GM21717 (cell line): ENCODE data around the gene MT4.

Experiments used
- ATAC-seq: cut with Tn5 transposase; IDR thresholded peaks from one replicate; pipeline ENCODE4 v1.9.1; 2021; ENCODE audit warnings: mild to moderate bottlenecking, moderate library complexity; ENCODE audit not compliant: unreplicated experiment

MT4 gene

GRCh38 chr16:56601325-56601724 is 36.5 kb downstream of the MT4 start:
- no peak for ATAC-seq

DNA sequence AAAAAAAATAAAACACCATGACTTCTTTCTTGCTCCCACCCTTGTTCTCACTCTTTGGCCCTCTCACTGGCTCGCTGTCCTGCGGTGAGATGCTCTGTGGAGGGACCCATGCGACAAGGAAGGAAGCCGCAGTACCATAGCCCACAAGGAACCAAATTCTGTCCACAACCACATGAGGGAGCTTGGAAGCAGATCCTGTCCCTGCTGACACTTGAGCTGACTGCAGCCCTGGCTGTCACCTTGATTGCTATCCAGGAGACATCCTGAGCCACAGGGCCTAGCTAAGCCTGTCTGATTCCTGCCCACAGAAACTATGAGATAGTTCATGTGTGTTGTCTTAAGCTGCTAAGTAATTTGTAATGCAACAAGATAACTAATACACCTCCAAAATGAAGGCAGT is 38.7 kb downstream of the MT4 start:
- ATAC-seq: no peak

DNA sequence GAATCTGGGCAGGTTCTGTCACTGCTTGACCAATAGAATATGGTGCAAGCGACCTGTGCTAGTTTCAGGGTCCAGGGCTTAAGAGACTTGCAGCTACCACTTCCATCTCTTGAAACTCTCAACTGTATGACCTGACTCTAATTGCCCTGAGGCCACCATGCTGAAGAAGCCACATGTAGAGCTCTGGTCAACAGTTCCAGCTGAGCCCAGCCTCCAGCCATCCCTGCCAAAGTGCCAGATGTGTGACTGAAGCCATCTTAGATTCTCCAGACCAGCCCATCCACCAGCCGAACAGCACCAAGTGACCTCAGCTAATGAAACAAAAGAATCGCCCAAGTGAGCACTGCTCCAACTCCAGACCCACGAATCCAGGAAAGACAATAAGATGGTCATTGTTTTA is 40.1 kb downstream of the MT4 start:
- ATAC-seq: no peak

DNA sequence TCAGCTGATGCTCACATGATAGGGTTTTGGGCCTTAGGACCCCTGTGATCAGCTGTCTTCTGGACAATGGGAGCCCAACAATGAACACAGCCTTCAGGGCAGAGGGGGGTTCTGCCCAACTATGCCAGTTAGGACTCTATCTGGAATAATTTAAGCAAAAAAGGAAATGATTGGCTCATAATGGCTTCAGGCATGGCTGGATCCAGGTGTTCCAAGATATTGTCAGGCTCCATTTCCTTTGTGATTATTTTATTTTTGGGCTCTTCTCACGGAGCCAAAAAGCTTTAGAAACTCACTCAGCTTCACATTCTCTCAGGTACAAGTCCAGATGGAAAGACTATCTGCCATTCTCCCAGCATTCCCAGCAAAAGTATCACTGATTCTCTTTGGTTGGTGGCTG is 40.6 kb downstream of the MT4 start:
- ATAC-seq: no peak

- ATAC-seq: no peak
These were observed 41.2 kb downstream of the MT4 start for GRCh38 chr16:56606071-56606475.

- no peak for ATAC-seq
These were observed 41.7 kb downstream of the MT4 start for GRCh38 chr16:56606476-56607108.

DNA sequence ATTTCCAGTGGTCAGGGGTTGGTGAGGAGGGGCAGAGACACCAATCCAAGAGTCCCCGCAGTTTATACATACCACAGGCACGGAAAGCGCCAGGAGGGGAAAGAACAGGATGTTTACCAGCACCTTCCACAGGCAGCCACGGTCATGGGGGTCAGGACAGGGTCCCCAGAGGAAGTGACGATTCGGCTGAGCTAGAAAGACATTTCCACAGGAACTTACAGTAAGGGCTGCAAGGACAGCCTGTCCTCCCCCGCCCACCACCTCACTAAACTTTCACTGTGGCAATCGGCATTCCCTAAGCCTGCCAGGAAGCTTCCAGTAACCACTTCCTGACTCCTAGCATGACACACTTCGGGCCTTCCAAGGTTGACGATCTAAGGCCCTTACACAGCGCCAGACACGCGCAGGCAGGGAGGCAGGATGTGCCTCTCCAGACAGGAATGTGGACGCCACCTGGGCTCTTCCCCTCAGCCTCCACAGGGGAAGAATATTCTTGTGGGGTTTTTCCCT is 42.3 kb downstream of the MT4 start:
- no peak for ATAC-seq

- ATAC-seq: no peak
These were observed 42.8 kb downstream of the MT4 start for GRCh38 chr16:56607675-56608042.

DNA sequence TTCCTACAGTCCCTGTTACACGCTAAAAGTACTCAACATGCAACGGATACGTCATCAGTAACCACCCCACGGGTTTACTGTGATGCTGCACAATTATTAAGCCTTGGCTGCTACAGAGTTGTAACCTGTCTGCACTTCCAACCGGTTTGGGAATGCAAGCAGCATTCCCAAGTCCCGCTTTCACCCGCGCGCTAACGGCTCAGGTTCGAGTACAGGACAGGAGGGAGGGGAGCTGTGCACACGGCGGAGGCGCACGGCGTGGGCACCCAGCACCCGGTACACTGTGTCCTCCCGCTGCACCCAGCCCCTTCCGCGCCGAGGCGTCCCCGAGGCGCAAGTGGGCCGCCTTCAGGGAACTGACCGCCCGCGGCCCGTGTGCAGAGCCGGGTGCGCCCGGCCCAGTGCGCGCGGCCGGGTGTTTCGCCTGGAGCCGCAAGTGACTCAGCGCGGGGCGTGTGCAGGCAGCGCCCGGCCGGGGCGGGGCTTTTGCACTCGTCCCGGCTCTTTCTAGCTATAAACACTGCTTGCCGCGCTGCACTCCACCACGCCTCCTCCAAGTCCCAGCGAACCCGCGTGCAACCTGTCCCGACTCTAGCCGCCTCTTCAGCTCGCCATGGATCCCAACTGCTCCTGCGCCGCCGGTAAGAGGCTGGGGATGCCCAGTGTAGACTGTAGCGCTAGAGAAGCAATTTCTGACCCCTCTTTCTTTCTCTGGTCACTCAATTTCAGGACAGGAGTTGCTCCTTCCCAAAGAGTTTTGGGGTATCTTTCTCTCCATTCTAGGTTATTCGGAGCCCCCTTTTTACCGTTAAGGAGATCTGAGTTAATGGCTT is 43.4 kb downstream of the MT4 start, which contains the start of gene MT2A:
Gene MT2A (plus strand): TSS at position 542 of the 833 bp plus-strand sequence. CDS start 72 bp downstream, at position 614.
- peak; percentile 82 for ATAC-seq

GRCh38 chr16:56608876-56609462 is 44.1 kb downstream of the MT4 start:
- ATAC-seq: no peak

GRCh38 chr16:56609463-56609921 is 44.6 kb downstream of the MT4 start:
- ATAC-seq: peak; percentile 41

GRCh38 chr16:56610017-56610608 is 45.2 kb downstream of the MT4 start:
- ATAC-seq: no peak

- no peak for ATAC-seq
These were observed 45.8 kb downstream of the MT4 start for GRCh38 chr16:56610609-56611111.

- no peak for ATAC-seq
These were observed 46.5 kb downstream of the MT4 start for GRCh38 chr16:56611281-56611833.

GRCh38 chr16:56613706-56614105 is 48.8 kb downstream of the MT4 start:
- ATAC-seq: no peak

GRCh38 chr16:56614549-56614991 is 49.7 kb downstream of the MT4 start:
- ATAC-seq: no peak

DNA sequence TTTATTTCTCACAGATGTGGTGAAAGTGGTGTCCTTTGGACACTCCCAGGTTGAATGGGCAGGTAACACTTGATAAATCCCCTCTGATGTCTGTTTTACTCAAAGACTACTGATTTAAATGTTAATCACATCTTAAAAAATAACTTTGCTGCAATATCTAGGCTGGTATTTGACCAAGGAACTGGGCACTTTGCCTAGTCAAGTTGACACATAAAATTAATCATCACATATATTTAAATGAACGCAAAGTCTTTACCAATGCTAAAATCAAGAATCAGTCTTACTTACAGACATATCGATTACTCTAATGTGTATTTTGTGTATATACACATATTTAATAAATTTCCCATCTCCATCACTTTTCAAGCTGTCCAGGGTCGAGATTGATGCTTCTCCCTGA is 50.5 kb downstream of the MT4 start:
- no peak for ATAC-seq

DNA sequence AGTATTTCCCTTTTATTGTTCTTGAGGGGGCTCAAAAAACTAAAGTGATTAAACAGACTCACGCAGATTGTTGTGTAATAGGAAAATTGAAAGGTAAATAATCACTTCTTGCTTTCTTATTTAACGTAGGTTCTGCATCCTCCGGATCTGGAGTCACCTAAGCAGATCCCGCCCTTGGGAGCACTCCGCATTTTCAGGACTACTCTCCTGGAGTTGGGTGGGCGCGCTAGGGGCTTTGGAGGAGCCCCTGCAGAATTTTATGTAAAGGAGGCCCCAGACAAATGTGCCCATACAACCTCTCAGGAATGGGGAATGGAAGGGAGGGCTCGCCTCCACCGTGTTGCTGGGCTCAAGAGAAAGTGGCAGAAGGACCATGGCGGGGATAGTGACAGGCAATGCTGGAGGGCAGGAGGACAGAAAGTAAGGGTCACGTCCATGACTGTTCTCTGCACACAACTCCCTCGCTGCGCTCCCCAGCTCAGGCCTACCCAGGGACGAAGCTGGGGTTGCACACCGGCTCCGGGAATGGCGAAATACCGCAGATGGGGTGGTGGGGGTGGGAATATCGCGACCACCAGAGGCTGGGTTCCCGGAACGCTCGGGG is 51.8 kb downstream of the MT4 start:
- ATAC-seq: no peak

DNA sequence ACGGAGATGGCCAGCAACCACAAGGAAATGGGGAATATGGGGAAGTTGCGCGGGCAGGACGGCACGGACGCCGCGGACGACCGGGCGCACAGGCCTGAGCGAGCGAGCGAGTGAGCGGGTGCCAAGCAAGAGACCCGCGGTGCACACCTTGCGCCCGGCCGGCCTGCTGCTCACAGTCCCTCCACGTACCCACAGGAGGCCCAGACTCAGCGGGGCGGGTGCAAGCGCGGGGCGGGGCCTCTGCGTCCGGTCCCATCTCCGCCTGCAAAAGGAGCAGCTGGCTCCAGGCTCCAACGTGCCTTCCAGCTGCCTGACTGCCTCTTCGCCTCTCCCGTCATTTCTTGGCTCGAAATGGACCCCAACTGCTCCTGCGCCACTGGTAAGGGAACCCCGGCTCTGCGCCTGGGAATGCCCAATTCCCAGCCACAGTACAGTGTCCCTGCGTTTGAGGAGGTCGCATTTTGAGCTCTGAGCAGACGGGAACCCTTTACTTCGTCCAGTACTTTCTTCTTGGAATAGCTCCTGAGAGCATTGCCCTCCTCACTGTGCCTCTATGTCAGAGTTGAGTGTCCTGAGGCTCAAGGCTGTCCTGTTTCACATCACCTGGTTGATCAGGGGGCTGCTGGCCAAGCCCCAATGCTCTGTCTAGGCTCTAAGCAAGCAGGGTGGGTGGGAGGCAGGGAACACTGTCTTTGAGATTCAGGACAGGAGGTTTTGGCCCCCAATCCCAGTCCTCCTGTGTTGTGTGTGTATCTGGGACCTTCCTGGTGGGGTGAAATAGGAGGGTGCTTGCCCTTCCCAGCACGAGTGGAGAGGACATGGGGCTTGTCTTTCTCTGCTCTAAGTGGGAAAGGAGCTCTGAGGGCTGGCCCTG is 52.6 kb downstream of the MT4 start:
- ATAC-seq: no peak
